Fibroblast of skin of left biceps (primary cell): ENCODE results near the gene HMX2.

ENCODE experiments used
- DNase-seq, 2 experiments: peaks; one replicate each; pipeline ENCODE4 v3.0.0-alpha.2; 2013; ENCODE audit warnings: low read depth in 2 of 2

HMX2 gene

DNA sequence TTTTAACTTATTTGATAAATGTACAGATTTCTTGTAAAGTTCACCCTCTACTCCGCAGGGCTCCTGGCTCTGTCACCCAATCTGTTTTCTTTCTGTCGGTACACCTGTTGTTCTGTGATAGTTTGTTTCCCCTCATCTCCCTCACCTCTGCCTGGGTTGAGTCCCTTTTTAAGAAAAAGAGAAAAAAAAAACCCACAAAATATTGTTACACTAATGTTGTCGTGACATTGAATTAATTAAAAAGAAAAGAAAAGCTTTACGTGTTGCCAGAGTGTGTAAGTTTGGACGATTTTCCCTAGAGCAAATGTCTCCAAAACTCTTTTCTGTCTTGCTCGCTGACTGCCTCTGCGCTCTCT lies 8.8 kb upstream of the HMX2 start:
- no peak for DNase-seq

DNA sequence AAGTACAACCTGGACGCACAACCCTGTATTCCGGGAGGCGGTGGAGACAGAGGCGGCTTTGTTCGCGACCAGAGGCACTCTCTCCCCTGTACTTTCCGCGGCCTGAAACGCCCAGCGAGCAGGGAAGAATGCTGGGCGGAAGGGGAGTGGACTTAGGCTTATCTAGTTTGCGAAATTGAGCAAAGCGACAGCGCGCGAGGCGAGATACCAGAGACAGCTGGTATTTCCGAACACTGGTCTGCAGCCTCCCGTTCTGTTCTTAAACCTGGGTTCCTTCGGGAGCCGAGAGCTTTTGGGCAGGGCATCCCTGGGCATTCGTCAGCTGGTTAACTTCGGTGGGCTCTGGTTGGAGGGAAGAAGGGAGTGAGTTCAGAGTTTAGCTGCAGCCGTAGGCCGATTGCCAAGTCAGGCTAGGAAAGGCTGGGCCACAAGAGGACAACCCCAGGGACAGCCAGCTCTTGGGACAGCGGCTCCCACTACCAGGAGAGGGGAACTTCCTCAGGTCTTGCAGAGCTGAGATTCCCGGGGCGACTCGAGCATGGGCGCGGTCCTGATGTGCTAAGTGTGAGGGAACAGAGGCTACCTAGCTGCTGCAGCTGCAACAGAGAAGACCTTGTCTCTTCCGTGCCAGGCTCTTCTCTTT lies 8.3 kb upstream of the HMX2 start:
- DNase-seq: no peak

- DNase-seq: no peak
These were observed 7.6 kb upstream of the HMX2 start for GRCh38 chr10:123140164-123140982.

DNA sequence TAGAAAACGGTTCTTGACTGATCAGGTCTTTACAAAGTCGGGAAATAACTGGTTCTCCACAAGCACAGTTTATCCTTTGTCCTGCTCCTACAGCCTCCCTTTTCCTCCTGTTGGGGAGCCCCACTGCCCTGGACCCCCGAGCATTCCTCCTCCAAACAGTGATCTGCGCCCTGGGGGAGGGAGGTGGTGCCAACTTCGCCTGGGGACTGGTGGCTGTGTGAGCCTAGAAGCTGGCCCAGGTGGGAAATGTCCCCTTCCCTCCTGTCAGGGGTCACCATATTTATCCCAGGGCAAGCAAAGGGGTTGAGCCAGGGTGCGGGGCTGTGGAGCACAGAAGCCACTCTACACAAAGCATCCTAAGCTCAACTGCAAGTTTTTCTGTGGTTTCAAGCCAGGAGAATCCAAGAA lies 6.9 kb upstream of the HMX2 start:
- no peak for DNase-seq

DNA sequence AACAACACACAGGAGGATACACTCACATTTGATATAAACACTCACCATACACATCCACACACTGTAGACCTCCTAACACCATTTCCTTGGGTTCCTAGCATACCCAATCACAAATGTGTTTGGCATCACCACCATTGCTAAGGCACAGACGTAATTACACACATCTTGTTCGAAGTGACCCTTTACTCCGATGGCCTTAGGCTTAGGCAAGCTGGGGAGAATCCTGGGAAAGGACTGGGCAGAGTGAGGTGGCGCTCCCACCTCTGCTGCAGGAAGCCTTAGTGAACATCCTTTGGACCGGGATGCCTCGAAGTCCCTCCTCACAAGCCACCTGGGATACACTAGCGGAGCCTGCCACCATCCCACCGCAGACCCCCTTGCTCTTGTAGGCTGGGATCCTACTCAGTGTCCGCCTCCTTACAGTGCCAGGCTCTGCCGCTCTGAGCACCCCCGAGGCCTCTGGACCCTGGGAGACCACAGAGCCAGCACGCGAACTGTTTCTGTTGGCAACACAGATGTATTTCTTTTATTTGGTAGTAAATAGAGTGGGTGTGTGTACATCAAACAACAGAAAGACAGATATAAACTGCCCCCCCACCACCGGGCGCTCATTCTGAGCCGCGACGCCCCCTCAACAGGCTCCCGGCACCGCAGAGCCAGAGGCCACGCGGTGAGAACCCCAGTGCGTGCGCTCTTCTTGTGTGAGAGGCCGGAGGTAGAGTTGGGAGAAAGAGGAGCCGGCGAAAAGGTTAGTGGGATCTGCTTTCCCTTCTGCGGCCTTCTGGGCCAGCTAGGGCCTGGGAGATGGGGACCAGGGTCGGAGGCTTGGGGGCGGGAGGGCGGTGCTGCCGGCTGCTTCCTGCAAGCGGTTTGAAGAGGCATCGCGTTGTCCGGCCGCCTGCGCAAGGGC lies 5.9 kb upstream of the HMX2 start:
- DNase-seq: no peak

DNA sequence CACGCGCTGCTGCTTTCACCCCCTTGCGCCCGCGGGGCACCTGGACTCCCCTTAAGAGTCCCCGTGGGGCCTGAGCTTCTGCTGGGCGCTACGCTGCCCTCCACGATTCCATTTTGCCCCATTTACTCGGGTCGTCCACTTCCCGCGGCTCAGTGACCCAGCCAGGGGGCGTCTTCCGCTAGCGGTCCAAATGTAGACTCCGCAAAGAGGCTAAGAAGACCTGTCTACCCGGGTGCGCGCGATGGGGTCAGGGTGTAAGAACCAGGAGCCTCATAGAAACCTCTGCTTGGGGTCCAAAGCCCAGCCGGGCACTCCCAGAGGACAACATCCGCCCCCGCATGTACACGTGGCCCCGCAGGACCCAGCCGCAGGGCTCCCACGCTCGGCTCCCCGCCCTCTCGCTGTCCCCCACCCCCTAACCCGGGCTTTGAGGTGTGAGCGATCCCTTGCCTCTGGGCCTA lies 5.2 kb upstream of the HMX2 start:
- DNase-seq: no peak

GRCh38 chr10:123143162-123143824 lies 4.6 kb upstream of the HMX2 start:
- no peak for DNase-seq

- DNase-seq: no peak
These were observed 4.1 kb upstream of the HMX2 start for GRCh38 chr10:123143825-123144168.

GRCh38 chr10:123144697-123145541 lies 3.0 kb upstream of the HMX2 start:
- DNase-seq: no peak

DNA sequence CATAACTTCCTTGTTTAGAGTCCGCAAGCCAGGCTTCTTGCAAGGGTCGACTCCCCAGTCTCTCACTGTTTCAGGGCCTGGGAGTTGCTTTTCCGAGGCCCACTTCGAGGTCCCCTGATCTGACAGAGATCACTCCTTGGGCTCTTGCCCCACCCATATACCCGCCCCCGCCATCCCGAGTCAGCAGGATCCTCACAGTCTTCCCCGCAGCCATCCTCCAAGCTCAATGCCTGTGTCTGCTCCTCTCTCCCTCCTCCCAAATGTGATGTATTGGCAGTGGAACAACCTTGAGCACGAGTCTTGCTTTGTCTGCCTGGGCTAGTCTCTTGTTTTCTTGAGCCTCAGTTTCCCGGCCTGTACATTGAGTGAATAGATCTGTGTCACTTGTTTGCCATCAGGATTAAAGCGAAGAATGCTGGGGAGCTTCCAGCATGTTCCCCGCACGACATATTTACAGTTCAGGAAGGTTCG lies 2.4 kb upstream of the HMX2 start:
- DNase-seq: no peak

- no peak for DNase-seq
These were observed 1.7 kb upstream of the HMX2 start for GRCh38 chr10:123146013-123146893.

- no peak for DNase-seq
These were observed 872 bp upstream of the HMX2 start for GRCh38 chr10:123146894-123147634.

DNA sequence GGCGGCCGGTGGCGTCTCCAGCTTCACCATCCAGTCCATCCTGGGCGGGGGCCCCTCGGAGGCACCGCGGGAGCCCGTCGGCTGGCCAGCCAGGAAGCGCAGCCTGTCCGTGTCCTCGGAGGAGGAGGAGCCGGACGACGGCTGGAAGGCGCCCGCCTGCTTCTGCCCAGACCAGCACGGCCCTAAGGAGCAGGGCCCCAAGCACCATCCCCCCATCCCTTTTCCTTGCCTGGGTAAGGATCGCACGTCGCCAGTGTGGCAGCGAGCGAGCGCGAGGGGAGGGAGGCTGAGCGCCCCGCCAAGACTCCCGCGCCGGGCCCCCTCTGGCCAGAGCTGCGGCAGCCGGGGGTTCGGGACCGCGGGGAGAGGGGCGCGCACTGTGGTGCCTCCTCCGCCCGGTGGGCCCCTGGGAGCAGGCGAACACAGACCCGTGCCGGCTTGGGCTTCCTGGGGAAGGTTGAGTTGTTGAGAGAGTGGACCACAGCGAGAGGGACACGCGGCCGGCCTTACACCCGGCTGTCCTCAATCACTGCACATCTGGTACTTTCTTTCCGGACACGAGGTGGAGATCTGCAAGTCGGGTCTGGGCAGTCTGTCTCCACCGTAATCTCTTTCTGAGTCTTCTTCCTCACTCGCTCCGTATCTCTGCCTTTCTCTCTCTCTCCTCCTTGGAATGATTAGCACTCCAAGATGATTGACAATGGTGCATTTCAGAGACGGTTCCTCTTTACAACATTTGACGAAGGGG lies 652 bp downstream of the HMX2 start:
- no peak for DNase-seq

GRCh38 chr10:123149162-123149567 lies 1.2 kb downstream of the HMX2 start:
- DNase-seq: no peak

- no peak for DNase-seq
These were observed 1.8 kb downstream of the HMX2 start for GRCh38 chr10:123149568-123150270.

DNA sequence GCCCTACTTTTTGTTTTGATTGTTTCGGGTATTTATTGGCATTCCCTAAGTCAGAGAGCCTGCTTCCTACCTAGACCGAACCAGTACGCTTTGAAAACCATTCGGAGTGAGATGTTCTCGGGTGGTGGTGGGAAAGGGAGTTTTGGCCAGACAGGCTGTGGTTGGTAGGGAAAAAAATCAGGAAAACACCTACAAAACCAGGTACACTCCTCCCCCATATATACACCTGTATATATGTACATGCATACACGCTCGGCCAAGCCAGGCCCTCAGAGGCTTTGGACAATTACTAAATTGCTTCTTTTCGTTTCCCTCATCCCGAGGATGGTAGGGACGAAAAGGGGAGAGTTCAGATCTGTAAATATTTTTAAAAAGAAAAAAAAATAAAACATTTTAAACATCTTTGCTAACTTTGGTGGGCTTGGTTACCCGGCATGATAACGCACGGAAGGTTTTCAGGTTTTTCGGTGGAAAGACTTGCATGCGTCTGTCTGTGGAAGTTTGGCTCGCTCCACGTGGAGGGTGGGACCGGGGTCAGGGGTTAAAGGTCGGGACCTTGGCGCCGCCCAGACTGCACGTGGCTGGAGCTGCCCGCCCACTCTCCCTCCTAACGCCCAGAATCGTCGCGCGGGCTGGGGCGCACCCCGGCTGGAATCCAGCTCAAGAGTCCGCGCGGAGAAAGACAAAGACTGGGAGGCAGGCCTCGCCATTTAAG lies 2.5 kb downstream of the HMX2 start:
- DNase-seq: no peak
